ENCODE results near the gene CFAP99.
"Not testable (repeated sequence)": the region's sequence is repeated elsewhere in the genome, so short reads cannot be mapped to it uniquely, and the experiment has no call there.

CFAP99 gene

DNA sequence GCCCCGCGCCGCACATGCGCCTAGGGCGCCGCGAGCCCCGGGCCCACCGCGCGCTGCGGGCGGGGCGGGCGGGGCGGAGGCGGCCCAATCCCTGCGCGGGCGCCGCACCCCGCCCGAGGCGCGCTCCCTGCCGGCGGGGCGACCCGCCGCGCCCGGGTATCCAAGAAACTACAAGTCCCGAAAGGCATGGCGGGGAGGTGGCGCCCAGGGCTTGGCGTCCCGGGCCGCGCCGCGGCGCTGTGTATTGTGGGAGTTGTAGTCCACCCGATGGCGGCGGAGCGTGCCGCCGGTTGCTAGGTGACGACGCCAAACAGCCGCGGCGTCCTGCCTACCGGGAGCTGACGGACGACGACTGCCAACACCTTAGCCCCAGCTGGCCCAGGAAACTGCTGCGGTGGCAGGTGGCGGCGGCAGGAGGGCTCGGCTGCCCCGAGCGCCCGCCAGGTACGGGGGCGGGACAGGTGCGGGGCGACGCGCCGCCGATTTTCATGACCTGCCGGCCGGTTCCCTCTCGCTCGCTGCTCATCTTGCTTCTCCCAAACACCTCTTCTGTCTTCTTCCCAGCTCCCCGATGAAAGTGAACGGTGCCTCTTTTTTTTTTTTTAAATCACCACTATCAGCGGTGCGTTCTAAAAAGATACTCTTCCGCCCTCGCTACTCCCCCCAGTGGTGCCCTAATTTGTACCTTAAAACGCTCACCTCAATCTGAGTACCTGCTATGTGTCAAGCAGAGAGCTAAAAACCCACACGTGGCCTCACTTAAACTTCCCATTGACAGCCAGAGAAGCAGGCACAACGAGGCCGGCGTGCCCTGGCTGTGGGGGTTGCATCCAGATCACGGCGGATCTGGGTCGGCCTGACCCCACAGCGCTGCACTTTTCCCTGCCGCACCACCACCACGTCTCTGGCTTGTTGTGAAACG lies at the start of gene CFAP99:
TSS of gene CFAP99 (plus strand) at position 306 of the 922 bp plus-strand sequence.
- DNase-seq = peak; percentile 90 to 93

DNA sequence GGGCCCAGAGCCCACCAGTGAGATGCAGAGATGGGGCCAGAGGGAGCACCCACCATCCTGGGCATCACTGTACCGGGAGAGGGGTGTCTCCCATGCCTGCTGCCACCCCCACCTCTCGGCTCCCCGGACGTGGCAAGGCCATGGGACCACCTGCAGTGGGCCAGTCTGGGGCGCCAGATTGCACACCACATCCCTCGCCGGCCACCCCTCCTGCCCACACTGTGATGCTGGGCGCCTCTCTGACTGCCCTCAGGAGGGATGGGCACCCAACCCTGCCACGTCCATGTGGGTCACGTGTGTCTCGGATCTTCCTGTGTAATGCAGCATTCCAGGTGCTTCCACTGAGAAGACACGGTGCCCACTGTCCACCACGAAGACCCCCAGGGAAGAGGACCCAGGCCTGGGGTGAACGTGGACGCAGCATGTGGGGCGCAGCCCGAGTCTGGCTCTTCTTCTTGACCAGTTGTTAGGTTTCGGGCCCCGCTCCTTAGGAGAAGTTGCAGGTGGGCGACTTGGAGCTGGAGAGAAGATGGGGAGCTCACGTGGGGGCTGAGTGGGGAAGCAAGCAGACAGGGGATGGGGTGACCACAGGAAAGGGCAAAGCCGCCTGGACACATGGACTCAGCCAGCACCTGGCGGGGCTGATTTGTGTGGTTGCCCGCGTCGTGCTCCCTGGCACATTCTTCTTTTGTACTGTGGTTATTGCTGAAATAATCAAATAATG lies 48.0 kb upstream of the CFAP99 start:
- no peak for DNase-seq

DNA sequence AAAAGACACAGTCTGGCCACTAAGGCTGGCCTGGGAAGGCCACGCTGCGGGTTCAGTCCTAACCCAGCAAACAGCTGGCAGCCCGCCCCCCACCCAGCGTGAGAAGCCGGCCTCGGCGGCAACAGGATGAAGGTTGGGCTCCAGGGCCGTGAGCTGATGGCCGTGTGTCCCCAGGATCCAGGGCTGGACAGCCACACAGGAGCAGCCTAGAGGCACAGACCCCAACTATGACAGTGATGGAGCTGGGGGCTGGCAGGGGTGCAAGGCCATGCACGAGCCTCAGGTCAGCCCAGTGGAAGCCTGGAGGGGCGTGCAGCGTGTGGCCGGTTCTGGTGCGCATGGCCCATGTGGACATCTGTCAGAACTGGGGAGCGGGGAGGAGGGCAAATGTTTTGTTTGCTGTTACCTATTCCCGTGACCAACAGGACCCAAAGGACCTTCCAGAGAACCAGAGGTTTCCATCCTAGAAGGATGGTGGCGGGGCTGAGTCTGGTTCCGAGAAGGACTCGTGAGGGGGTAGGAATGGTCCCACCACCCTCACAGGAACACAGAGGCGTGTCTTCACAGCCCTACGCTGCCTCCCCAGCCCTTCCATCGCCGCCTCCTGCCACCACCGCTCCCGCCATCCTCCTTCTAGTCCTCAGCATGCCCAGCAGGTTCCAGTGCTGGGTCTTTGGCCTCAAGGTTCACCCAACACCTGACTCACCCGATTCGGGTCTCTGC lies 46.8 kb upstream of the CFAP99 start:
- no peak for DNase-seq

DNA sequence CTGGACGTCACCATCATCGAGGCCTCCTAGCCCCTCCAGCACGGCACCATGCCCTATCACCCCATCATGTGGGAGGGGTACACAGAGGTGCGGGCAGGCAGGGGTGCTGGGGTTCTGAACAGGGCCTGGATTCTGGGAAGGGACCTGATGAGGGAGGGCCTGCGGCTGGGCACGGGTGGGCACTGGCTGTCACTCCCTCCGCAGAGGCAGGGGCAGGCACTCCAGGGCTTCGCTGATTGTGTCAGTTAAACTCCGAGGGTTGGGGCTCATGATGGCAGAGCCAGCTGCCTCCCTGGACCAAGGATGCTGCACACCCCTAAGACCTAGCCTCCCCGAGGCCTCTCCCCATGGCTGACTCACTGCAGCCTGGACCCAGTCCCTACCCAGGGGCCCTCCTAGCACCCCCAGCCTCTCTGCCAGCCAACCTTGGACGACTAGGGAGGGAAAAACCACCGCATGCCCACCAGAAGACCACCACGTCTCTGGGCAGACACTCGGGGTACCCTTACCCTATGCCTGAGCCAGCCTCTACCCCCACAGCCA lies 46.2 kb upstream of the CFAP99 start:
- no peak for DNase-seq

DNA sequence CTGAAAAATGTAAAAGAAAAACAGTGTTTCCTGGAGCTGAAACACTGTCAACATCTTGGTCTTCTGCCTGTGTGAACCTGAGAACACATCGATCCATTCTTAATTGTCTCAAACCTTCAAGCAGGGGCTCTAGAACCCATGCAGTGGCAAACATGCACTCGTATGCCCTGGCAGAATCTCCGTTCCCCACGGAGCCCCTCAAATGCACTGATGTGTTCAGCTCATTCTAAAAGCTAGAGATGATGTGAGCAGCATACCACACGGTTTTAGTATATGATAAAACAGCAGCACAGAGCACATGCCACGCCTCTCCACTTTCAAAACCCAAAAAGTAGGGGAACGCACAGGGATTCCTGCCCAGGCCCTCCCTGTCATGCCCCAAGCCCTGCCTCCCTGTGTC lies 45.2 kb upstream of the CFAP99 start:
- DNase-seq = no peak

DNA sequence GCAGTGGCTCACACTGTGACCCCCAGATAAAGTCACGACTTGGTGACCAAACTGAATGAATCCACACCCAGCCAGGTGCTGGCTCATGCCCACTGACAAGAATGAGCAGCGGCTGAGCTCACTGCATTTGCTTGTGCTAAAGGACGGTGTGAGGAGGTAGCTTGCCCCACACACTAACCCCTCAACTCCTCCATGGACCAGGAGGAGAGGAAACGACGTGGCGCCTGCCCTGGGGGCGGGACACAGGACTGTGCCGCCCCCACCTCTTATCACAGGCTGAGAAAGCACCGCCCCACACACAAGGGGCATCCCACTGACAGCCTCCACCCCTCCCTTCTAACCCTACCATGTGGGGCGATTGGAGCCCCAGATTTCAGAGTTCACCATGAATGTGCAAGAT lies 43.3 kb upstream of the CFAP99 start:
- no peak for DNase-seq

DNA sequence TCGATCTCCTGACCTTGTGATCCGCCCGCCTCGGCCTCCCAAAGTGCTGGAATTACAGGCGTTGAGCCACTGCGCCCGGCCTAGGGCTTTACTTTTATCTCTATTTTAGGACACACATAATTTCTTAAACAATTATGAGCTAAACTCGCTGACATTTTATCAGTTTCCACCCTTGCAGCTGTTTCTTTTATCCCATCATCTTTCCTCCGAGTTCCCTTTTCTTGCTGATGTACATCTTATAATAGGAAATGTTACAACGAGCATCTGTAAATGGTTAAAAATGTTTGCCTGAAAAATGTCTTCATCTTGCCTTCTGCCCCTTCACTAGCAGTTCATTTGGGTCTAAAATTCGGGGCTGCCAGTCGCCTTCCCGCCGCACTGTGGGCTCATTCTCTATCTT lies 41.5 kb upstream of the CFAP99 start:
- DNase-seq = no peak

DNA sequence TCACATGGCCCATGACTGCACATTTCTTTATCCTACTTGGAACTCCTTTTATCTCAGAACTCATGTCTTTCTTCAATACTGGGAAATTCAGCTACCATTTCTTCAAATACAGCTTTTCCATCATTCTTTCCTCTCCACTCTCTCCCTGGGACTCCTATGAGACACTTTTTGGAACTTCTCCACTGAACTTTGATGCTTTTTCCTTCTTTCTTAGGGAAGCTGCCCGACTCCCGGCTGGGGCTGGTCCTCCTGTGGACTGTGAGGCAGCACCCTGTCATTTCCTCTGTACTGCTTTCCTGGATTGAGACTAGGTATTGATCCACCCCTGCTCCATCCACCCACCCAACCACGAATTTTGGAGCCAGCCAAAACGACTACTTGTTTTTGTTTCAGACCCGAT lies 40.4 kb upstream of the CFAP99 start:
- no peak for DNase-seq

DNA sequence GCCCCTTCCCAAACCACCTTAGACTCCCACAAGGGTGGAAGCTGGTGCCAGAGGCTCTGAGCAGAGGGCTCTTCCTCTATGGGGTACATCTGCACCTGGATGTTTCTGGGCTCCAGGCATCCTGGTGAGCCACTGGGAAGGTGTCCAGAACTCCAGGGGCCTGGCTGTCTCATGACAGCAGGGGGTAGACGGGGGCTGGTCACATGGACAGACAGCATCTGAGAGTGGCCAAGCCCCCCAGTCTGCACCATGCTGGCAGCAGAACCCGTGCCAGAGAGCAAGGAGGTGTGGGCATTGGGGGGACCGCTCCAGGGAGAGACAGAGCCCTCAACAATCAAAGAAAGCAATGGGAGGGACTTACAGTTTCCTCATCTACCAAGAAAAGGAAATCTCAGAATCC lies 39.9 kb upstream of the CFAP99 start:
- DNase-seq = no peak

DNA sequence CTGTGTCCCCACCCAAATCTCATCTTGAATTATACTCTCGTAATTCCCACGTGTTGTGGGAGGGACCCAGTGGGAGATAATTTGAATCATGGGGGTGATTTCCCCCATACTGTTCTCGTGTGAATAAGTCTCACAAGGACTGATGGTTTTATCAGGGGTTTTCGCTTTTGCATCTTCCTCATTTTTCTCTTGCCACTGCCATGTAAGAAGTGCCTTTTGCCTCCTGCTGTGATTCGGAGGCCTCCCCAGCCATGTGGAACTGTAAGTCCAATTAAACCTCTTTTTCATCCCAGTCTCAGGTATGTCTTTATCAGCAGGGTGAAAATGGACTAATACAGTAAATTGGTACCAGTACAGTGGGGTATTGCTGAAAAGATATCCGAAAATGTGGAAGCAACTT lies 38.2 kb upstream of the CFAP99 start:
- DNase-seq = not testable (repeated sequence)

DNA sequence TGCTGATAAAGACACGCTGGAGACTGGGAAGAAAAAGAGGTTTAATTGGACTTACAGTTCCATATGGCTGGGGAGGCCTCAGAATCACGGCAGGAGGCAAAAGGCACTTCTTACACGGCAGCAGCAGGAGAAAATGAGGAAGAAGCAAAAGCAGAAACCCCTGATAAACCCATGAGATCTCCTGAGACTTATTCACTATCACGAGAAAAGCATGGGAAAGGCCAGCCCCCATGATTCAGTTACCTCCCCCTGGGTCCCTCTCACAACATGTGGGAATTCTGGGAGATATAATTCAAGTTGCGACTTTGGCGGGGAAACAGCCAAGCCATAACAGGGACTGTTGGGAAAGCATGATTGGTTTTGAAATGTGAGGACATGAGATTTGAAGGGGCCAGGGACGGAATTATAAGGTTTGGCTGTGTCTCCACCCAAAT lies 36.0 kb upstream of the CFAP99 start:
- DNase-seq = not testable (repeated sequence)

DNA sequence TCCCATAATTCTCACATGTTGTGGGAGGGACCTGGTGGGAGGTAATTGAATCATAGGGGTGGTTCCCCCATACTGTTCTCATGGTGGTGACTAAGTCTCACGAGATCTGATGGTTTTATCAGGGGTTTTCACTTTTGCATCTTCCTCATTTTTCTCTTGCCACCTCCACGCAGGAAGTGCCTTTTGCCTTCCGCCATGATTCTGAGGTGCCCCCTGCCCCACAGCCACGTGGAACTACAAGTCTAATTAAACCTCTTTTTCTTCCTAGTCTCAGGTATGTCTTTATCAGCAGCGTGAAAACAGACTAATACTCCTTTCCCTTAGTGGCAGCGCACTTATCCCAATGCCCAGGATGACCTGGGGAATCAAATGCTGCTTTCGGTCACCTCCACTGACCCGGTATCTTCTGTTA lies 35.5 kb upstream of the CFAP99 start:
- DNase-seq = not testable (repeated sequence)

DNA sequence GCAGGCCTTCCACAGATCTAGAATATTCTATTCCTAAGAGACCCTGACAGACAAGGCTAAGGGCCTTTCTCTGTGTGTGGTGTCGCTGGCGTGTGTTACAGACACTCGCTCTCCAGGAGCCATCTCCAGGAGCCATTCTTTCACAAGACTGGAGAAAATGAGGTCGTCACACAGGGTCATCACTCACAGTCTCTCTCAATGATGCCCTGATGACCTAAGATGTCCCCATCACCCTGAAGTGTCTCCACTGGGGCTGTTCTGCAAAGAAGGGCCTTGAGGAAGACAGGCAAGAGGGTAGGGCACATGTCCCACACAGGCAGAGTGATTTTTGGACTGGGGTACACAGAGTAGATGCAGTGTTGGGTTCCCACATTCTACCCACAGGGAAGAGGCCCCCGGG lies 35.0 kb upstream of the CFAP99 start:
- DNase-seq = no peak

DNA sequence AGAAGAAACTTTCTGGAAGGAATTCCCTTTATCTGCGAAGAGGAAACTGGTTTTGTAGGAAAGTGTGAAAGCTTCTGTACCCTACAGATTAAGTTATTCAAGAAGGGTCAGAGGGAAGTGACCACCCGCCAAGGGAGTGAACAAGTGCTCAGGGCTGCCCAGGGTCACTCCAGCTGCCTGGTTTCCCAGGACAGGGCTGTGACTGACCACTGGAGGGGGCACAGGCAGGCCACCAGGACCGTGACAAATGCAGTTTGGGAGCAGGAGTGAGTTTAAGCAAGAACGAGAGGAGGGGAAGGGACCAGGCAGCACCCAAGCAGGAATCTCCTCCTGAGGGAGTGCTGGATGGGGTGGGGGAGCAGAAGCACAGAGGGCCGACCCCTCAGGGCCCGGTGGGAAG lies 34.5 kb upstream of the CFAP99 start:
- no peak for DNase-seq

DNA sequence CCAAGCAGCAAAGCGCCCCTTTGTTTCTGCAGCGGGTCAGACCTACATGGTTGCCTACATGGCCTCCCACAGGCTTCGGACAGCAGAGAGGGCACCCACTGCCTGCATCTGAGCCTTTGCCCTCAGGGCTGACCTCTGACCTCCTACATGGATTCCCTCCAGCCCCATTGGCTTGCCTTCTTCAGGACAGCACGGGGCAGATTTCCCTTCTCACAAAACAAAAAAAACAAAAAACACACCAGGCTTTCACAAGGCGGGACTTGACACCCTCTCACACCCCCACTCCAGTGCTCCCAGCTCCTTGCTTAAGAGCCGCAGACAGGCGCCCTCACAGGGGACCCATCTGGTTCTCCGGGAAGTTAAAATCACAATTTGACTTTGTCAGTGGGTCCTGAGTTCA lies 33.2 kb upstream of the CFAP99 start:
- DNase-seq = no peak

DNA sequence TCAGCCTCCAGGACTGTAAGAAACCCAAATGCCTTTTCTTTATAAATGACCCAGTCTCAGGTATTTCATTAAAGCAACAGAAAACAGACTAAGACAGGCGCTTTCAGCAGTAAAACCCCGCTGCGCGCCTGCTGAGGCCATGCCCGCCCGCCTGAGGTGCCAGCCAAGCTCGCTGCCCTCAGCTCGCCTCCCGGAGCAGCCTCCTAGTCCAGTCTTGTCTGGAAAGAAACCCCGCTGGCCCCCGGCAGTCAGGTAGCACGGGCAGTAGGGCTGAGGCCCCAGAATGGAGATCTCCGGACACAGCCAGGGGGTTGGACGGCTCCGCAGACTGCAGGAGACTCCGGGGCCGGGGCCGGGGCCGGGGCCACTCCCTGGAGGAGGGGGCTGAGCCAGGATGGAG lies 32.0 kb upstream of the CFAP99 start:
- no peak for DNase-seq

DNA sequence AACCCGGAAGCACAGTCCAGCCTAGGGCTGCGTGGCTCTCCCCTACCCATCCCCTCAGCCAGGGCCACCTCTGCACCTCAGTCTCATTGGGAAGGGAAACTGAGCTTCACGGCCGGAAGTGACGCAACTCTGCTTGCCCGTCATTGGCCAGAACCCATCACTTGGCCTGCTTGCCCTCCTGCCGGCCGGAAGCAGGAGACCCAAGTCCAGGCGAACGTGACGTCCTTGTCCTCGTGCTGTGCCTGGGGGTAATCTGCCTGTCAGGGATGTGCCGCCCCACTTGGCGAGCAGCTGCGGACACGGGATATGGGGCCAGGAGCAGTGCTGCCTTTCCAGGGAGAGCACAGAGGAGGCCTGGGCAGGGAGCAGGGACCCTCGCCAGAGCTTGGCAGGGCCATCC lies 31.5 kb upstream of the CFAP99 start:
- no peak for DNase-seq

DNA sequence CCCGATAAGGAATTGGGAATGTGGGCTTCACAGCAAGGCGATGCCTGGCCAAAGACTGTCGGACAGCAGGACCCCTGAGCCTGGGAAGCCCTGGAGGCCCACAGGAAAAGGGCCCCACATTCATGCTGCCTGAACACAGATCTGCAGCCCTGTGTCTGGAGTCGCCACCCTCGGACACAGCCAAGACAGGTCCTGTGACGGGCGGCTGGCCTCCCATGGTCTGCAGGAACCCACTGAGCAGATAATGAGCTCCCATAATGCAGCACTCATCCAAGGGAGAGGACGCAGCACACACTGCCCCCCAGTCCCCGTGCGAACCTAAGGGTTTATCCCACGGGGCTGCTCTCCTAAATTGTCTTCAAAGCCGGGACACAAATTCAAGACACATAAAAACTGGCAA lies 30.9 kb upstream of the CFAP99 start:
- DNase-seq = no peak

DNA sequence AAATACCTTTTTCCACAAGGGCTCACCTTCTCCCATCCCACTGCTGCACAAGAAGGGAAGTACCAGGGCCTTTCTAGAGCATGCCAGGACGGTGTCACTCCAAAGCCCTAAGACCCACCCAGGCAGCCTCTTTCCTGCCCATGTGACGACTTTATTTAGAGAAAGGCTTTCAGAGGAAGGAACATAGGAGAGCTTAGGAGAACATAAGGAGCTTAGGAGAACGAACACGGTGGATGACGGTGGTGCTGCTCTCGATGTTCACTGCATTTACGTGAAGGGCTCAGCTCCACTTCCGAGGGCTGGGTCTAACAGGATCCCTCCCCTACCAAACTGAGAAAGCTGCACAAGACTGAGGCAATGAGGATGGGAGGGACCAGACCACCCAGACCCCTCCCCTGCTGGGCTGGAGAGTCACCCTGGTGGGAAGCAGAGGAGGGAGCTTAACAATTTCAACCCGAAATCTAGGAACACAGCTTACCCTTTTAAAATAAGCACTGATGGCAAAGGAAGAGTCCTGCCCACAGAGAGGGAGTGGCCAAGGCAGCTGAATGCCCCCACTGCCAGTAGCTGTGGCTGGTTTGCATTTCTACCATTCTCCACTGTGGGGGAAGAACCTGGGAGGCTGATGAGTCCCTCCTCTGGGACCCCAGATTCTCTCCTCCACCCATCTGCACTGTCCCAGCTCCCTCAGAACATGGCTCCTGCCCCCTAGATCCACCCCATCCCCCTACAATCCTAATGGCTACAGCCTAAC lies 30.1 kb upstream of the CFAP99 start:
- DNase-seq = no peak

DNA sequence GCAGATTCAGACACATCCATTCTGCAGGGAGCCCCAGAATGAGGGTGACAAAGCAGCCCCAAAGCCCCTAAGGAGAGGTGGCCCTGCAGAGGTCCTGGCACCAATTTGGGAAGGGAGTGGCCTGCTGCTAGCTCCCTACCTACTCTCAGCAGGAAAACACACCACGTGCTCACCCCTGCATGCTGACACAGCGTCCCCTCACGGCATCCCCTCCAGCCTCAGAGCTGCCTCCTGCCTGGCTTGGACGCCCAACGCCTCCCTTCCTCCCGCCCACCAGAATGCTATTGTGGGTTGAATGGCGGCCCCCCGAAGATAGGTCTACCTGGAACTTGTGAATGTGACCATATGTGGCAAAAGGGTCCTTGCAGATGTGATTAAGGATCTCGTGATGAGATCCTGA lies 29.1 kb upstream of the CFAP99 start:
- no peak for DNase-seq

DNA sequence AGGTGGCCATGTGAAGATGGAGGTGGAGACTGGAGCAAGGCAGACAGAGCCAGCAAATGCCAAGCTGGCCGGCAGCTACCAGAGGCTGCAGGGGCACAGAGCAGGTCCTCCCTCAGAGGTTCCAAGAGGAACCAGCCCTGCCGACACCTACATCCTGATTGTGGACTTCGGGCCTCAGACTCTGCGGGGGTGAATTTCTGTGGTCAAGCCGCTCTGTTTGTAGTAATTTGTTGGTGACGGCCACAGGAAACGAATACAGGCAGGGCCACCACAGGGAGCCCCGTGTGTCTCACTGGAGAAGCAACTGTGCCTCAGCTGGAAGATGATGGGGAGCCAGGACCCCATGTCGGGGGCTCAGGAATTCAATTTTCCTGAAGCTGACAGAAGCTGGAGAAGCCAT lies 28.6 kb upstream of the CFAP99 start:
- no peak for DNase-seq

DNA sequence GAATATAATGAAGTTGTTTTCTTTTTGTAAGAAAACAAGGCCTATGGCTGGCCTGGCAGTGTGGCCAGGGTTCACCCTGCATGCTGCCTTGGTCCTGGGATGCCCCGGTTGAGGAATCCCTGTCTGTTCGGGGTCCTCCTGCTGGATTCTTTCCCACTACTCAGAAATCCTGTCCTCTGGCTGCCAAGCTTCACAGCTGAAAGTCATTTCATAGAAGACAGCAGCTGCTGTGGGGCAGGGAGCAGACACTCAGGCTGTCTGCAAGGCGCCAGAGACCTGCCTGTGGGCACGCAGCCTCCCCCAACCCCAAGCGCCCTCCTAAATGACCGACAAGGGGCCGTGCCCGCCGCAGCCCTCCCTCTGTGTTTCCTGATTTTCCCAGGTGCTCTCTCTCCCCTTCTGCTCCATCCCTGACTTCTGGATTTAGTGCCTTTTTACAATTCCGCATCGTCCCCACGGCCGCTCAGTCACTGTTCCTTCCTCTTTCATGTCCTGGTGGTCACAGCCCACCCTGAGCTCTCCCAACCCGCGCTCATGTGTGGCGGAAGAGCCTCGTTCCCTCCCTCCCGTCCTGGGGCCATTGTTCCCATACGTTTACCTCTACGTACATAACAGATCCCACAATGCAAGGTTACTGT lies 27.9 kb upstream of the CFAP99 start:
- DNase-seq = no peak
